HepG2 (cell line): ENCODE results near the gene C9orf43. TPM values are rescaled to one million over a fixed set of nuclear protein-coding genes. Genes with fewer than 3 reads are reported as not detected.

Experiments
- ATF7 ChIP-seq, 2 experiments: fragments of 450-650 bp in 1 of 2; sonication (generic) in 1 of 2; formaldehyde crosslinking in 1 of 2; IDR thresholded peaks; 2 replicates each; pipeline versions ENCODE4 v1.4.0 to v1.6.1; 2016 to 2020; ENCODE audit warnings: antibody characterized with exemption in 1 of 2, mild to moderate bottlenecking in 1 of 2, missing genetic modification reagents in 1 of 2
- GTF3A ChIP-seq: sonication (generic); formaldehyde crosslinking; conservative IDR thresholded peaks from 2 replicates; pipeline ENCODE4 v1.4.0; 2020; ENCODE audit warnings: mild to moderate bottlenecking, missing genetic modification reagents
- HDAC1 ChIP-seq: sonication (generic); formaldehyde crosslinking; IDR thresholded peaks from 2 replicates; pipeline ENCODE4 v1.5.1; 2020; ENCODE audit warnings: mild to moderate bottlenecking, missing genetic modification reagents
- HMG20A ChIP-seq: IDR thresholded peaks from 2 replicates; pipeline ENCODE4 v1.6.1; 2016; ENCODE audit warnings: borderline replicate concordance
- HNF4A ChIP-seq: sonication (generic); formaldehyde crosslinking; IDR thresholded peaks from 2 replicates; pipeline ENCODE4 v1.4.0; 2020; ENCODE audit warnings: missing genetic modification reagents
- HNRNPL ChIP-seq: fragments of 200-400 bp; formaldehyde crosslinking; IDR thresholded peaks from 2 replicates; pipeline ENCODE4 v1.6.1; 2017; ENCODE audit warnings: mild to moderate bottlenecking, low read depth, low read length
- MEF2D ChIP-seq: sonication (generic); formaldehyde crosslinking; IDR thresholded peaks from 2 replicates; pipeline ENCODE4 v1.5.1; 2020; ENCODE audit warnings: mild to moderate bottlenecking, missing genetic modification reagents
- MTA1 ChIP-seq: sonication (generic); formaldehyde crosslinking; IDR thresholded peaks from 2 replicates; pipeline ENCODE4 v1.4.0; 2020; ENCODE audit warnings: missing genetic modification reagents, mild to moderate bottlenecking, borderline replicate concordance
- NKX3-1 ChIP-seq: sonication (generic); formaldehyde crosslinking; IDR thresholded peaks from 2 replicates; pipeline ENCODE4 v1.5.0; 2020; ENCODE audit warnings: missing genetic modification reagents
- PITX1 ChIP-seq: sonication (generic); formaldehyde crosslinking; IDR thresholded peaks from 2 replicates; pipeline ENCODE4 v1.5.1; 2020; ENCODE audit warnings: mild to moderate bottlenecking, missing genetic modification reagents
- ZNF12 ChIP-seq: sonication (generic); formaldehyde crosslinking; IDR thresholded peaks from 2 replicates; pipeline ENCODE4 v1.5.0; 2020; ENCODE audit warnings: missing genetic modification reagents
- ZNF17 ChIP-seq: sonication (generic); formaldehyde crosslinking; IDR thresholded peaks from 2 replicates; pipeline ENCODE4 v1.5.0; 2020; ENCODE audit warnings: mild to moderate bottlenecking, missing genetic modification reagents
- ZNF644 ChIP-seq: IDR thresholded peaks from 2 replicates; pipeline ENCODE4 v1.6.1; 2016; ENCODE audit warnings: low read depth
- polyA plus RNA-seq, 8 experiments: library from polyadenylated mRNA; depleted of rRNA in 3 of 8; stranded (reverse) in 7 of 8; unstranded in 1 of 8; fragments of >200 nt; fragmentation: Illumina TruSeq in 4 of 8; extraction: Trizol in 4 of 8; gene quantifications; 2 replicates each; pipeline versions ENCODE4 v1.2.1 to v1.2.3, GENCODE V29; 2011 to 2016; ENCODE audit warnings: low read depth in 4 of 8, missing spikeins in 1 of 8, mixed read lengths in 1 of 8; ENCODE audit not compliant: insufficient read depth in 1 of 8
- total RNA-seq, 5 experiments: library from RNA; depleted of rRNA; stranded (reverse); fragments of >200 nt; fragmentation: Illumina TruSeq; extraction: Trizol; gene quantifications; 2 replicates each; pipeline ENCODE4 v1.2.3, GENCODE V29; 2016; ENCODE audit warnings: low read depth in 1 of 5
- TF ChIP-seq, protein P1 (sequence below): IDR thresholded peaks from 2 replicates; pipeline ENCODE4 v1.6.1; 2016
- TF ChIP-seq, protein P2 (sequence below): sonication (generic); formaldehyde crosslinking; IDR thresholded peaks from 2 replicates; pipeline ENCODE4 v1.4.0; 2020; ENCODE audit warnings: mild to moderate bottlenecking, missing genetic modification reagents
- TF ChIP-seq, protein P3 (sequence below): sonication (generic); formaldehyde crosslinking; IDR thresholded peaks from 2 replicates; pipeline ENCODE4 v1.5.0; 2020; ENCODE audit warnings: missing genetic modification reagents
- TF ChIP-seq, protein P4 (sequence below): sonication (generic); formaldehyde crosslinking; IDR thresholded peaks from 2 replicates; pipeline ENCODE4 v1.4.0; 2020; ENCODE audit warnings: missing genetic modification reagents, borderline replicate concordance

The C9orf43 gene
- total and polyA plus RNA-seq, 2 of the 13 experiments (the other 11 are each of a cell fraction or from before 2014, with no cell fraction given): 0.24 to 0.31 TPM

DNA sequence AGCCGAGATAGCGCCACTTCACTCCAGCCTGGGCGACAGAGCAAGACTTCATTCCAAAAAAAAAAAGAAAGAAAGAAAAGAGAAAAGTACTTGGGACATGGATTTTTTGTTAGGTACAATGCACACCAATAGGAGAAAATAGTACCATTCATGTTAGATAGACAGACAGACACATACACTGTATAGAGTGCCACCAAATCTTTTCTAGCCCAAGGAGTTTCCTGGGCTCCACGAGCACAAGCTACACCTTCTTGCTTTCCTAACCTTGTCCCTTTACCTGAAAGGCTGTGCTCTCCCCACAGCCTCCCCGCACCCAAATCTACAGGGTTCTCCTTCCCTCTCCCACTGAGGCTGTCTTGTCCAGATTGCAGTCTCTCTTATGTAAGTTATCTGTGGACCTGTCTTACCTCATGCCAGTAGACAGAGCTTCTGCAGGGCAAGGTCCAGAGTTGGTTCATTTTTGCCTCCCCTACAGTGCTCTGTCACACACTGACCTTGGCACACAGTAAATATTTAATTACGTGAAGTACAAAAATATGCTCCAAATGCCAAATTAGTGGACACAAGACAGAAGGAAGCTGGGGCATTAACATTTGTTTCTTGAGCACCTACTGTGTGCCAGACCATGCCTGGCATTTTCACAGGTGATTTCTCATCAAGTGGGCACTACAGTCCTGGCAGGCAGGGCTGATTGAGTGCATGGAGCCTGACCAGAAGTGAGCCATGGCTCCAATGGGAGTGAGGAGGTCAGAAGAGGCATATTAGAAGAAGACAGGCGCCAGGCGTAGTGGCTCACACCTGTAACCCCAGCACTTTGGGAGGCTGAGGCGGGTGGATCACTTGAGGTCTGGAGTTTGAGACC is 15.3 kb upstream of the C9orf43 start (continued):
- TF ChIP-seq ZNF644 (peak; percentile 61; the same call in 1 of the 2 replicates), PITX1 (CRISPR knock-in tag) (peak; percentile 79; the same call in 1 of the 2 replicates), HDAC1 (CRISPR knock-in tag) (peak; percentile 83), MEF2D (CRISPR knock-in tag) (peak; percentile 86), HMG20A (CRISPR knock-in tag) (peak; percentile 86; the same call in 1 of the 2 replicates), HNF4A (CRISPR knock-in tag) (peak; percentile 98), GTF3A (no peak), ZNF12 (CRISPR knock-in tag) (peak; percentile 52; the same call in 1 of the 2 replicates), ATF7 (IDR thresholded peaks at IDR 0.05) (0 out of 2 replicates have a peak, but pooled peaks have one; percentile 45), ATF7 (CRISPR knock-in tag; IDR thresholded peaks at IDR 0.05) (peak; percentile 39; the same call in 1 of the 2 replicates), HNRNPL (no peak), ZNF17 (CRISPR knock-in tag) (no peak), MTA1 (CRISPR knock-in tag) (0 out of 2 replicates have a peak, but pooled peaks have one; percentile 19), NKX3-1 (CRISPR knock-in tag) (no peak)
- TF ChIP-seq, protein P1, sequence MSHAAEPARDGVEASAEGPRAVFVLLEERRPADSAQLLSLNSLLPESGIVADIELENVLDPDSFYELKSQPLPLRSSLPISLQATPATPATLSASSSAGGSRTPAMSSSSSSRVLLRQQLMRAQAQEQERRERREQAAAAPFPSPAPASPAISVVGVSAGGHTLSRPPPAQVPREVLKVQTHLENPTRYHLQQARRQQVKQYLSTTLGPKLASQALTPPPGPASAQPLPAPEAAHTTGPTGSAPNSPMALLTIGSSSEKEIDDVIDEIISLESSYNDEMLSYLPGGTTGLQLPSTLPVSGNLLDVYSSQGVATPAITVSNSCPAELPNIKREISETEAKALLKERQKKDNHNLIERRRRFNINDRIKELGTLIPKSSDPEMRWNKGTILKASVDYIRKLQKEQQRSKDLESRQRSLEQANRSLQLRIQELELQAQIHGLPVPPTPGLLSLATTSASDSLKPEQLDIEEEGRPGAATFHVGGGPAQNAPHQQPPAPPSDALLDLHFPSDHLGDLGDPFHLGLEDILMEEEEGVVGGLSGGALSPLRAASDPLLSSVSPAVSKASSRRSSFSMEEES: 0 out of 2 replicates have a peak, but pooled peaks have one; percentile 47
- TF ChIP-seq, protein P2, sequence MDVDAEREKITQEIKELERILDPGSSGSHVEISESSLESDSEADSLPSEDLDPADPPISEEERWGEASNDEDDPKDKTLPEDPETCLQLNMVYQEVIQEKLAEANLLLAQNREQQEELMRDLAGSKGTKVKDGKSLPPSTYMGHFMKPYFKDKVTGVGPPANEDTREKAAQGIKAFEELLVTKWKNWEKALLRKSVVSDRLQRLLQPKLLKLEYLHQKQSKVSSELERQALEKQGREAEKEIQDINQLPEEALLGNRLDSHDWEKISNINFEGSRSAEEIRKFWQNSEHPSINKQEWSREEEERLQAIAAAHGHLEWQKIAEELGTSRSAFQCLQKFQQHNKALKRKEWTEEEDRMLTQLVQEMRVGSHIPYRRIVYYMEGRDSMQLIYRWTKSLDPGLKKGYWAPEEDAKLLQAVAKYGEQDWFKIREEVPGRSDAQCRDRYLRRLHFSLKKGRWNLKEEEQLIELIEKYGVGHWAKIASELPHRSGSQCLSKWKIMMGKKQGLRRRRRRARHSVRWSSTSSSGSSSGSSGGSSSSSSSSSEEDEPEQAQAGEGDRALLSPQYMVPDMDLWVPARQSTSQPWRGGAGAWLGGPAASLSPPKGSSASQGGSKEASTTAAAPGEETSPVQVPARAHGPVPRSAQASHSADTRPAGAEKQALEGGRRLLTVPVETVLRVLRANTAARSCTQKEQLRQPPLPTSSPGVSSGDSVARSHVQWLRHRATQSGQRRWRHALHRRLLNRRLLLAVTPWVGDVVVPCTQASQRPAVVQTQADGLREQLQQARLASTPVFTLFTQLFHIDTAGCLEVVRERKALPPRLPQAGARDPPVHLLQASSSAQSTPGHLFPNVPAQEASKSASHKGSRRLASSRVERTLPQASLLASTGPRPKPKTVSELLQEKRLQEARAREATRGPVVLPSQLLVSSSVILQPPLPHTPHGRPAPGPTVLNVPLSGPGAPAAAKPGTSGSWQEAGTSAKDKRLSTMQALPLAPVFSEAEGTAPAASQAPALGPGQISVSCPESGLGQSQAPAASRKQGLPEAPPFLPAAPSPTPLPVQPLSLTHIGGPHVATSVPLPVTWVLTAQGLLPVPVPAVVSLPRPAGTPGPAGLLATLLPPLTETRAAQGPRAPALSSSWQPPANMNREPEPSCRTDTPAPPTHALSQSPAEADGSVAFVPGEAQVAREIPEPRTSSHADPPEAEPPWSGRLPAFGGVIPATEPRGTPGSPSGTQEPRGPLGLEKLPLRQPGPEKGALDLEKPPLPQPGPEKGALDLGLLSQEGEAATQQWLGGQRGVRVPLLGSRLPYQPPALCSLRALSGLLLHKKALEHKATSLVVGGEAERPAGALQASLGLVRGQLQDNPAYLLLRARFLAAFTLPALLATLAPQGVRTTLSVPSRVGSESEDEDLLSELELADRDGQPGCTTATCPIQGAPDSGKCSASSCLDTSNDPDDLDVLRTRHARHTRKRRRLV (CRISPR knock-in tag): no peak
- TF ChIP-seq, protein P3, sequence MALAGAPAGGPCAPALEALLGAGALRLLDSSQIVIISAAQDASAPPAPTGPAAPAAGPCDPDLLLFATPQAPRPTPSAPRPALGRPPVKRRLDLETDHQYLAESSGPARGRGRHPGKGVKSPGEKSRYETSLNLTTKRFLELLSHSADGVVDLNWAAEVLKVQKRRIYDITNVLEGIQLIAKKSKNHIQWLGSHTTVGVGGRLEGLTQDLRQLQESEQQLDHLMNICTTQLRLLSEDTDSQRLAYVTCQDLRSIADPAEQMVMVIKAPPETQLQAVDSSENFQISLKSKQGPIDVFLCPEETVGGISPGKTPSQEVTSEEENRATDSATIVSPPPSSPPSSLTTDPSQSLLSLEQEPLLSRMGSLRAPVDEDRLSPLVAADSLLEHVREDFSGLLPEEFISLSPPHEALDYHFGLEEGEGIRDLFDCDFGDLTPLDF (CRISPR knock-in tag): 0 out of 2 replicates have a peak, but pooled peaks have one; percentile 54
- TF ChIP-seq, protein P4, sequence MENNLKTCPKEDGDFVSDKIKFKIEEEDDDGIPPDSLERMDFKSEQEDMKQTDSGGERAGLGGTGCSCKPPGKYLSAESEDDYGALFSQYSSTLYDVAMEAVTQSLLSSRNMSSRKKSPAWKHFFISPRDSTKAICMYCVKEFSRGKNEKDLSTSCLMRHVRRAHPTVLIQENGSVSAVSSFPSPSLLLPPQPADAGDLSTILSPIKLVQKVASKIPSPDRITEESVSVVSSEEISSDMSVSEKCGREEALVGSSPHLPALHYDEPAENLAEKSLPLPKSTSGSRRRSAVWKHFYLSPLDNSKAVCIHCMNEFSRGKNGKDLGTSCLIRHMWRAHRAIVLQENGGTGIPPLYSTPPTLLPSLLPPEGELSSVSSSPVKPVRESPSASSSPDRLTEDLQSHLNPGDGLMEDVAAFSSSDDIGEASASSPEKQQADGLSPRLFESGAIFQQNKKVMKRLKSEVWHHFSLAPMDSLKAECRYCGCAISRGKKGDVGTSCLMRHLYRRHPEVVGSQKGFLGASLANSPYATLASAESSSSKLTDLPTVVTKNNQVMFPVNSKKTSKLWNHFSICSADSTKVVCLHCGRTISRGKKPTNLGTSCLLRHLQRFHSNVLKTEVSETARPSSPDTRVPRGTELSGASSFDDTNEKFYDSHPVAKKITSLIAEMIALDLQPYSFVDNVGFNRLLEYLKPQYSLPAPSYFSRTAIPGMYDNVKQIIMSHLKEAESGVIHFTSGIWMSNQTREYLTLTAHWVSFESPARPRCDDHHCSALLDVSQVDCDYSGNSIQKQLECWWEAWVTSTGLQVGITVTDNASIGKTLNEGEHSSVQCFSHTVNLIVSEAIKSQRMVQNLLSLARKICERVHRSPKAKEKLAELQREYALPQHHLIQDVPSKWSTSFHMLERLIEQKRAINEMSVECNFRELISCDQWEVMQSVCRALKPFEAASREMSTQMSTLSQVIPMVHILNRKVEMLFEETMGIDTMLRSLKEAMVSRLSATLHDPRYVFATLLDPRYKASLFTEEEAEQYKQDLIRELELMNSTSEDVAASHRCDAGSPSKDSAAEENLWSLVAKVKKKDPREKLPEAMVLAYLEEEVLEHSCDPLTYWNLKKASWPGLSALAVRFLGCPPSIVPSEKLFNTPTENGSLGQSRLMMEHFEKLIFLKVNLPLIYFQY (CRISPR knock-in tag): no peak
